Measurements from ENCODE around the gene RIT1. TPM values are rescaled to one million over a fixed set of nuclear protein-coding genes. Genes with fewer than 3 reads are reported as not detected.

Gene RIT1, protein sequence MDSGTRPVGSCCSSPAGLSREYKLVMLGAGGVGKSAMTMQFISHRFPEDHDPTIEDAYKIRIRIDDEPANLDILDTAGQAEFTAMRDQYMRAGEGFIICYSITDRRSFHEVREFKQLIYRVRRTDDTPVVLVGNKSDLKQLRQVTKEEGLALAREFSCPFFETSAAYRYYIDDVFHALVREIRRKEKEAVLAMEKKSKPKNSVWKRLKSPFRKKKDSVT
- 10 to 100 TPM; 16.6 to 23.2 (median 20.7) TPM for total RNA-seq
- 10 to 100 TPM; 13.1 to 15.0 (median 13.8) TPM for polyA plus RNA-seq

DNA sequence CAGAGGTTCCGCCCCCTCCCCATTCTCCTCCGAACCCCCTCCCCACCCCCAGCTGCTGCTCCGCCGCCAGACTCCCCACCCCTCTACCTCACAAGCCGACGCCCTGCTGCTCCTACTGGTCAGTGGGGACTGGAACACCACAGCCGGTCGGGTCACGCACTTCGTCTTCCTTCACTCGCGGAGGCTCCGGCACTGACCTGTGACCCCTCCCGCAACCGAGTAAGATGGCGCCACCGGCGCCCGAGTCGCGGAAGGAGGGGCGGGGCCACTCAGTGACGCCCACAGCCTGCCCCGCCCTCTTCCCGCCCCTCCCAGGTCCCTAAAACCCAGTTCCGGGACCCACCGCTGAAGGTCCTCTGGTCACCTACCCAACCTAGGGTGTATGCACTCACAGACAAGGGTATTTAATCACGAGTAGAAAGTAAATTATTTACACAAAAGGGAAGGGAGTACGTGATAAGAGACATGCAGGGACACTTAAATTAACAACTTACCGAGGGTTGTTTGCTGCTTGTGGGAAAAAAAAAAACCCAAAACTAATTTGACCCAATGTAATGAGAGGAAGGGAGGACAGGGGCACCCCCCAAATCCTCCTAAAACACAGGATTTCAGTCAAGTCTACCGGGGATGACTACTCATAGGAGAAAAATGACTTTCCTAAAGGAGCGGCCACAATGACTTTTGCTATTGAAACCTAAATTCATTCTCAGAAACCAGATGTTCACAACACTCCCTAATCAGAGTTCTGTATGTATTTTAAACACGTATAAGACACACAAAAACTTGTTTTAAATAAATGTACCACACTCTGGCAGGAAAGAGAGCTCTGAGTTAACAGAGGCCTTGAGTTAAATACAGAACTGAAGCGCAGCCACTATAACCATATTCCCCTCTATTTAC, at the start of gene RIT1:
TSS of gene RIT1 (minus strand) at position 194 of the 900 bp plus-strand sequence. CDS start 588 bp downstream, outside the sequence.
- WGBS, 2 donors: 5 to 6% methylated on average over 34 of the region's 34 CpGs
- peaks cover 0 to 22% (median 18%) of the 10 kb centered on the region in 4 donors for H3K4me1 ChIP-seq
- TF ChIP-seq EP300 (IDR thresholded peaks at IDR 0.05) (no peak), POLR2A (IDR thresholded peaks at IDR 0.05) (peak; percentile 36 to 50), POLR2AphosphoS5 (IDR thresholded peaks at IDR 0.05) (peak; percentile 87 to 92 (median 88))
- TF ChIP-seq, protein P1, sequence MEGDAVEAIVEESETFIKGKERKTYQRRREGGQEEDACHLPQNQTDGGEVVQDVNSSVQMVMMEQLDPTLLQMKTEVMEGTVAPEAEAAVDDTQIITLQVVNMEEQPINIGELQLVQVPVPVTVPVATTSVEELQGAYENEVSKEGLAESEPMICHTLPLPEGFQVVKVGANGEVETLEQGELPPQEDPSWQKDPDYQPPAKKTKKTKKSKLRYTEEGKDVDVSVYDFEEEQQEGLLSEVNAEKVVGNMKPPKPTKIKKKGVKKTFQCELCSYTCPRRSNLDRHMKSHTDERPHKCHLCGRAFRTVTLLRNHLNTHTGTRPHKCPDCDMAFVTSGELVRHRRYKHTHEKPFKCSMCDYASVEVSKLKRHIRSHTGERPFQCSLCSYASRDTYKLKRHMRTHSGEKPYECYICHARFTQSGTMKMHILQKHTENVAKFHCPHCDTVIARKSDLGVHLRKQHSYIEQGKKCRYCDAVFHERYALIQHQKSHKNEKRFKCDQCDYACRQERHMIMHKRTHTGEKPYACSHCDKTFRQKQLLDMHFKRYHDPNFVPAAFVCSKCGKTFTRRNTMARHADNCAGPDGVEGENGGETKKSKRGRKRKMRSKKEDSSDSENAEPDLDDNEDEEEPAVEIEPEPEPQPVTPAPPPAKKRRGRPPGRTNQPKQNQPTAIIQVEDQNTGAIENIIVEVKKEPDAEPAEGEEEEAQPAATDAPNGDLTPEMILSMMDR (IDR thresholded peaks at IDR 0.05): peak in 3 of 4 experiments; percentile 18 to 31 (median 18)
- H3K9me3 ChIP-seq: no peaks in the 10 kb centered on the region
- H3K27me3 ChIP-seq: no peaks in the 10 kb centered on the region
- peak within 1 kb of the TSS; percentile 67 to 88 (median 79) for H3K4me3 ChIP-seq
- peak; percentile 95 for DNase-seq
- peaks cover 25 to 72% (median 44%) of the 10 kb centered on the region in 4 donors for H3K36me3 ChIP-seq
- peak within 1 kb of the TSS; percentile 91 to 96 (median 92) for H3K27ac ChIP-seq
- intact Hi-C loops (cut with DNase I): loop anchor here (2.0 kb wide), 2 partner anchors 23 to 55 kb away; partner anchors contain the start of genes GON4L and KHDC4

DNA sequence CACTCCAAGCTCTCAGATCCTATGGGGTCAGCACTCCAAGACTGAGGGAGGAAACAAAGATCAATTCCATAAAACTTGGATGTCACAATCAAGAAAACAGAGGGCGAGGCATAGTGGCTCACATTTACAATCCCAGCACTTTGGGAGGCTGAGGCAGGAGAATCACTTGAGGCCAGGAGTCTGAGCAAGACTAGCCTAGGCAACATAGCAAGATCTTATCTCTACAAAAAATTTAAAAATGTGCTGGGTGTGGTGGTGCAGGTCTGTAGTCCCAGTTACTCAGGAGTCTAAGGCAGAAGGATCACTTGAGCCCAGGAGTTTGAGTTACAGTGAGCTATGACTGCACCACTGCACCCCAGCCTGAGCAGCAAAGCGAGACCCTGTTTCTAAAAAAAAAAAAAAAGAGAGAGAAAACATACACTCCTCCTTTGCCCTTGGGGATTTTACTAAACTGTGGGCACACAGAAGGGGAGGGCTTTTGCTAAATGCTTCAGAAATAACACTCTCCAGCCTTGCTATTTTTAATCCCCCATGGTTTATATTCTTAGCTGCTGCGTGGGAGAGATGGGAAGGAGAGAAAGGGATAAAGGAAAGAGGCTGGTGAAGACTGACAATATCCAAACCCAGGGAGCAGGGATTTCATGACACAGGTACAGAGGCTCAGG, 49.1 kb upstream of the RIT1 start:
- Histone ChIP-seq H3K9me3 (no peaks in the 10 kb centered on the region), H3K36me3 (peaks cover 40 to 100% (median 81%) of the 10 kb centered on the region in 4 donors), H3K27ac (peak overlapping the region in 3 of 4 donors; percentile 41 to 84 (median 42)), H3K4me3 (no peak overlapping the region), H3K27me3 (no peaks in the 10 kb centered on the region), H3K4me1 (peaks cover 0 to 16% (median 7%) of the 10 kb centered on the region in 4 donors)
- no peak for DNase-seq
- 78 to 88% methylated on average over 3 of the region's 3 CpGs for WGBS, 2 donors
- TF ChIP-seq POLR2AphosphoS5 (IDR thresholded peaks at IDR 0.05): no peak
- intact Hi-C loops (cut with DNase I): no loop called here

DNA sequence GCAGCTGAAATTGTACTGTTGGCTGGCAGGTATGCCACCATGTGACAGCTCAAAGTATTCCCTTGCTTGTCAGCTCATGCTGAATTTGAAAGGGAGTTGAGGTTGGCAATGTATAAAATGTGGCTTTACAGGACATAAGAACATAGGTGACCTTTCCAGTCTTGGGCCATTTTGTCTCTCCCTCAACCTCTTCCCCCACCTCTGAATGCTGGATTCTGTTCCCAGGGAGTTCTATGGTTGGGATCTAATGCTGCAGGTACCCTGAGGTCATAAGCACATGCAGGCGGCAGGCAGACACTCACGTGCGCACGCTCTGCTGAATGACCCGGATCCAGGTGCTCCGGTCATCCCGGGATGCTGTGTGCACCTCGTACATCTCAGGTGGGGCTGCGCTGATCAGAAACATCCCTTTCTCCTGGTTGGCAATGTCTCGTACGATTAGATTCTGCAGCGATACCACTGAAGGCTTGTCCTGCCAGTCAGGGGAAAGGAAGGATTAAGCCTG, 46.3 kb upstream of the RIT1 start:
- H3K27me3 ChIP-seq: no peaks in the 10 kb centered on the region
- no peak overlapping the region for H3K27ac ChIP-seq
- H3K36me3 ChIP-seq: peaks cover 37 to 99% (median 76%) of the 10 kb centered on the region in 4 donors
- peaks cover 0 to 10% (median 3%) of the 10 kb centered on the region in 4 donors for H3K4me1 ChIP-seq
- WGBS, 2 donors: 94 to 95% methylated on average over 12 of the region's 12 CpGs
- H3K4me3 ChIP-seq: no peak overlapping the region
- intact Hi-C loops (cut with DNase I): no loop called here
- no peak for DNase-seq
- no peaks in the 10 kb centered on the region for H3K9me3 ChIP-seq
- TF ChIP-seq POLR2A (IDR thresholded peaks at IDR 0.05) (no peak), POLR2AphosphoS5 (IDR thresholded peaks at IDR 0.05) (no peak), EP300 (IDR thresholded peaks at IDR 0.05) (no peak)
- TF ChIP-seq, protein P1 (IDR thresholded peaks at IDR 0.05): no peak

DNA sequence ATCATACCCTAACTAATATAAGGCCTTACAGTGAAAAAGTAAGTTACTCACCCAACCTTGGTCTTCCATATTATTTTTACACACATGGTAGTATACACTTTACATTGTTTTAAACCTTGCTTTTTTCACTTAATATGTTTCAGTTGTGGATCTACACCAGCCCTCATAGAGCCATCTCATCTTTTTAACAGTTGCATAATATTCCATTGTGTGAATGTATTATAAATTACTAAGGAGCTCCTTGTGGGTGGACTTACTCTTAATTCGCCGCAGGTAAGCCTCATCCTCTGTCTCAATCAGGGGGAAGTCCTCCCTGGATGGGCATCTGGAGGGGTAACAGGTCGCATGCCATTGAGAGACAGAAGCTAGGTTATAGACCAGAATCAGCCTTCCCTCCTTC, 43.5 kb upstream of the RIT1 start:
- Histone ChIP-seq H3K36me3 (peaks cover 43 to 99% (median 80%) of the 10 kb centered on the region in 4 donors), H3K4me3 (no peak overlapping the region), H3K27ac (no peak overlapping the region), H3K27me3 (no peaks in the 10 kb centered on the region), H3K9me3 (no peaks in the 10 kb centered on the region), H3K4me1 (no peaks in the 10 kb centered on the region)
- TF ChIP-seq POLR2AphosphoS5 (IDR thresholded peaks at IDR 0.05): no peak
- TF ChIP-seq, protein P1 (IDR thresholded peaks at IDR 0.05): no peak
- no peak for TF ChIP-seq POLR2A (IDR thresholded peaks at IDR 0.05)
- TF ChIP-seq EP300 (IDR thresholded peaks at IDR 0.05): no peak
- intact Hi-C loops (cut with DNase I): no loop called here
- WGBS, 2 donors: 96 to 97% methylated on average over 3 of the region's 3 CpGs
- DNase-seq: no peak

Measured in sigmoid colon (tissue), 7 donors.